ENCODE results near the gene GNG2. TPM values are rescaled to one million over a fixed set of nuclear protein-coding genes. Genes with fewer than 3 reads are reported as not detected.

GNG2 gene
- total and polyA plus RNA-seq, 10 of the 15 experiments (the other 5 are each of a cell fraction or from before 2014, with no cell fraction given), result 31.6 to 114 (median 66.4) TPM

GRCh38 chr14:51846631-51847488, 13.6 kb upstream of the GNG2 start:
- H3K9me3 ChIP-seq (replicated peaks; ENCODE audit: control insufficient read depth, insufficient read depth, low read length), result peaks cover 7% of the 10 kb centered on the region
- H2AFZ ChIP-seq (ENCODE audit: control insufficient read depth, low read depth, low read length), result peak overlapping the region; percentile 46
- peak overlapping the region; percentile 67 for H3K4me3 ChIP-seq
- DNase-seq (ENCODE audit: low read depth, low spot score) (peak; percentile 93), ATAC-seq (peak; percentile 83), FAIRE-seq (peak; percentile 90)
- H3K27me3 ChIP-seq (replicated peaks in 1 of 2; ENCODE audit: control insufficient read depth in 2 of 2, insufficient read depth in 2 of 2, low read length in 1 of 2), result no peaks in the 10 kb centered on the region
- POLR2A ChIA-PET, result interaction anchor here (0.6 to 3.3 kb wide), 13 partner anchors 14 to 1551 kb away, joined by 3 to 41 read pairs (median 7); partner anchors contain the start of gene GNG2
- H3K9ac ChIP-seq (ENCODE audit: control insufficient read depth, insufficient read depth, low read length), result peak overlapping the region; percentile 81
- in situ Hi-C loops (cut with MboI) (no loop called here), intact Hi-C loops (cut with micrococcal nuclease; ENCODE audit: unreplicated experiment) (loop anchor here (1.0 to 5.0 kb wide), 3 partner anchors 13 to 132 kb away; partner anchors contain the start of gene GNG2)
- H3K4me1 ChIP-seq (ENCODE audit: control insufficient read depth, insufficient read depth, low read length), result peaks cover 54% of the 10 kb centered on the region
- H3K79me2 ChIP-seq (ENCODE audit: control insufficient read depth, insufficient read depth, low read length), result no peaks in the 10 kb centered on the region
- peak overlapping the region; percentile 97 for H3K27ac ChIP-seq (ENCODE audit: control insufficient read depth, insufficient read depth)
- CTCF ChIA-PET, result interaction anchor here (1.1 to 3.8 kb wide), 11 partner anchors 14 to 133 kb away, joined by 3 to 23 read pairs (median 4); partner anchors contain the start of gene GNG2
- SMC1A ChIA-PET (ENCODE audit: uncharacterized antibody, unreplicated experiment), result interaction anchor here (0.6 to 10.4 kb wide), 17 partner anchors 9 to 137 kb away, joined by 3 to 194 read pairs (median 3); partner anchors contain the start of gene GNG2
- H4K20me1 ChIP-seq (ENCODE audit: control insufficient read depth, insufficient read depth), result no peaks in the 10 kb centered on the region
- WGBS (ENCODE audit: insufficient coverage, insufficient replicate concordance, low lambda C conversion rate, missing lambda C conversion rate), result under 1% methylated on average over 16 of the region's 16 CpGs
- H3K36me3 ChIP-seq (ENCODE audit: control insufficient read depth in 2 of 2, insufficient read depth in 2 of 2, low read length in 1 of 2), result no peaks in the 10 kb centered on the region
- H3K4me2 ChIP-seq (ENCODE audit: control insufficient read depth, insufficient read depth), result peak overlapping the region; percentile 92
- TSS peak; percentile 86 for BruUV-seq (replicated peaks)
- RAD21 ChIA-PET (ENCODE audit: unreplicated experiment), result interaction anchor here (0.8 to 3.3 kb wide), 17 partner anchors 14 to 149 kb away, joined by 3 to 59 read pairs (median 7); partner anchors contain the start of gene GNG2
- no peak for TF ChIP-seq NR2C1 (IDR thresholded peaks at IDR 0.05)
- TF ChIP-seq, protein P1, sequence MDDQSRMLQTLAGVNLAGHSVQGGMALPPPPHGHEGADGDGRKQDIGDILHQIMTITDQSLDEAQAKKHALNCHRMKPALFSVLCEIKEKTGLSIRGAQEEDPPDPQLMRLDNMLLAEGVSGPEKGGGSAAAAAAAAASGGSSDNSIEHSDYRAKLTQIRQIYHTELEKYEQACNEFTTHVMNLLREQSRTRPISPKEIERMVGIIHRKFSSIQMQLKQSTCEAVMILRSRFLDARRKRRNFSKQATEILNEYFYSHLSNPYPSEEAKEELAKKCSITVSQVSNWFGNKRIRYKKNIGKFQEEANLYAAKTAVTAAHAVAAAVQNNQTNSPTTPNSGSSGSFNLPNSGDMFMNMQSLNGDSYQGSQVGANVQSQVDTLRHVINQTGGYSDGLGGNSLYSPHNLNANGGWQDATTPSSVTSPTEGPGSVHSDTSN (IDR thresholded peaks at IDR 0.05; ENCODE audit: insufficient replicate concordance, low read depth, low read length), result peak; percentile 85
- TF ChIP-seq RBBP5 (conservative IDR thresholded peaks at IDR 0.05), result 0 out of 2 replicates have a peak, but pooled peaks have one; percentile 52
- TF ChIP-seq SIX5 (IDR thresholded peaks at IDR 0.05; ENCODE audit: low read depth, low read length, severe bottlenecking), result no peak
- TF ChIP-seq MTA3 (IDR thresholded peaks at IDR 0.05; ENCODE audit: borderline replicate concordance, low read length), result 0 out of 2 replicates have a peak, but pooled peaks have one; percentile 49
- TF ChIP-seq DPF2 (IDR thresholded peaks at IDR 0.05), result no peak; the same call in none of the 2 replicates
- TF ChIP-seq EED (IDR thresholded peaks at IDR 0.05; ENCODE audit: low read depth), result peak; percentile 47; the same call in 1 of the 2 replicates
- TF ChIP-seq CUX1 (IDR thresholded peaks at IDR 0.05; ENCODE audit: insufficient replicate concordance, low read depth, low read length), result no peak
- TF ChIP-seq, protein P2, sequence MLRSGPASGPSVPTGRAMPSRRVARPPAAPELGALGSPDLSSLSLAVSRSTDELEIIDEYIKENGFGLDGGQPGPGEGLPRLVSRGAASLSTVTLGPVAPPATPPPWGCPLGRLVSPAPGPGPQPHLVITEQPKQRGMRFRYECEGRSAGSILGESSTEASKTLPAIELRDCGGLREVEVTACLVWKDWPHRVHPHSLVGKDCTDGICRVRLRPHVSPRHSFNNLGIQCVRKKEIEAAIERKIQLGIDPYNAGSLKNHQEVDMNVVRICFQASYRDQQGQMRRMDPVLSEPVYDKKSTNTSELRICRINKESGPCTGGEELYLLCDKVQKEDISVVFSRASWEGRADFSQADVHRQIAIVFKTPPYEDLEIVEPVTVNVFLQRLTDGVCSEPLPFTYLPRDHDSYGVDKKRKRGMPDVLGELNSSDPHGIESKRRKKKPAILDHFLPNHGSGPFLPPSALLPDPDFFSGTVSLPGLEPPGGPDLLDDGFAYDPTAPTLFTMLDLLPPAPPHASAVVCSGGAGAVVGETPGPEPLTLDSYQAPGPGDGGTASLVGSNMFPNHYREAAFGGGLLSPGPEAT (IDR thresholded peaks at IDR 0.05; ENCODE audit: low read depth), result peak; percentile 59
- TF ChIP-seq CHD4 (IDR thresholded peaks at IDR 0.05), result no peak
- TF ChIP-seq ATF7 (IDR thresholded peaks at IDR 0.05; ENCODE audit: low read depth), result peak; percentile 82
- peak; percentile 66; the same call in 1 of the 2 replicates for TF ChIP-seq ZNF207 (IDR thresholded peaks at IDR 0.05; ENCODE audit: borderline replicate concordance)
- TF ChIP-seq MXI1 (IDR thresholded peaks at IDR 0.05; ENCODE audit: low read depth, low read length), result peak; percentile 62; the same call in 1 of the 2 replicates
- peak in 1 of 2 experiments; percentile 60; a peak in 1 of 3 replicates for TF ChIP-seq EGR1 (IDR thresholded peaks at IDR 0.05; ENCODE audit: borderline replicate concordance in 1 of 2, low read depth in 2 of 2, low read length in 2 of 2)
